SK-N-MC (cell line): Measurements from ENCODE around the gene SOX6.
"Not testable (repeated sequence)": the region's sequence is repeated elsewhere in the genome, so short reads cannot be mapped to it uniquely, and the experiment has no call there.

Source experiments
- DNase-seq: peaks from one replicate; pipeline ENCODE4 v3.0.0-alpha.2; 2011; ENCODE audit warnings: low read depth, low spot score
- H3K27ac ChIP-seq: fragments of 200-600 bp; sonication (generic); 2 replicates; pipeline ENCODE4 v1.5.1; 2016; ENCODE audit warnings: mixed run types
- H3K36me3 ChIP-seq: fragments of 200-600 bp; sonication (generic); 2 replicates; pipeline ENCODE4 v1.6.1; 2017; ENCODE audit warnings: antibody characterized with exemption, low read length, mixed read lengths; ENCODE audit not compliant: insufficient read depth
- H3K4me3 ChIP-seq: fragments of 200-600 bp; sonication (generic); 2 replicates; pipeline ENCODE4 v1.5.1; 2016
- H3K9ac ChIP-seq: fragments of 200-600 bp; sonication (generic); 2 replicates; pipeline ENCODE4 v1.8.0; 2017; ENCODE audit warnings: mixed run types, mixed read lengths; ENCODE audit not compliant: insufficient read length
- H3K9me3 ChIP-seq: fragments of 200-600 bp; sonication (generic); 2 replicates; pipeline ENCODE4 v1.6.1; 2017; ENCODE audit warnings: low read depth, mild to moderate bottlenecking, antibody characterized with exemption, low read length, moderate library complexity, mixed read lengths
- EZH2 ChIP-seq: fragments of 200-600 bp; sonication (generic); IDR thresholded peaks from one replicate; pipeline ENCODE4 v1.6.1; 2017; ENCODE audit warnings: antibody characterized with exemption
- FOXP2 ChIP-seq: optimal IDR thresholded peaks from 2 replicates; pipeline ENCODE3; 2011; ENCODE audit warnings: mild to moderate bottlenecking, moderate library complexity; ENCODE audit not compliant: insufficient read depth; ENCODE audit errors: extremely low read length, control extremely low read depth
- POLR2AphosphoS5 ChIP-seq: IDR thresholded peaks from 2 replicates; pipeline ENCODE4 v1.6.1; 2012; ENCODE audit warnings: mild to moderate bottlenecking, low read depth, low read length, borderline replicate concordance

The SOX6 gene

DNA sequence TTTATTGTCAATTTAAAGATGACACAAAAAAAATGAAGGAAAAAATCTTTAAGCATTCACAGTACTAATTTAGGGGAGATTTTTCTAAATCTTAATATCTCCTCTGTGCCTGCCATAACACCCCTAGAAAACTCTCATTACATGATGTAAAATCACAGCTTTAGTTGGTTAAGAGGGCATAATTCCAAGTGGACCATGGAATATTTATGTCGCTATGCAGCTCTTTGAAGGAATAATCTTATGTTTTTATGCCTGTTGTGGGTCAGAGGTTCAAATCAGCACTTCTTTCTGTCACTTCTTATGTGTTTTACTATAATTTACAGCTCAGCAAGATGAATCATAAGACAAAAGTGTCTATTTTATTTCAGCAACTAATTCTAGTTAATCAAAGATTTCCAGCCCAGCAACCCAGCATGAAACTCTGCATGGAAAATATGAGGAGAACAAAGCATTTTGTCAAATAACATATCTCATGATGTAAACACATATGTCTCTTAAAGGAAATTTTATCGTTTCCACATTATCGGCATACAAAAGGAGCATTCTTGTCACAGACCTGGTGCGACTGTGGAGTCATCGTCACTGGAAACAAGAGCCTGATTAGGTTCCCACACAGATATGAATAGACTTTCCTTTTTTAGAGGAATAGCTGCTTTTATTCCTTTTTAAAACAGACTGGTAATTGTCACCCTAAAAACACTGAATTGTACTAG lies 274.8 kb downstream of the SOX6 start:
- H3K36me3 ChIP-seq = peaks cover 31% of the 10 kb centered on the region
- peak overlapping the region; percentile 8 for H3K27ac ChIP-seq
- no peak overlapping the region for H3K4me3 ChIP-seq
- no peak for DNase-seq
- H3K9me3 ChIP-seq = no peaks in the 10 kb centered on the region
- TF ChIP-seq EZH2 (no peak), POLR2AphosphoS5 (no peak), FOXP2 (no peak)
- no peak overlapping the region for H3K9ac ChIP-seq

DNA sequence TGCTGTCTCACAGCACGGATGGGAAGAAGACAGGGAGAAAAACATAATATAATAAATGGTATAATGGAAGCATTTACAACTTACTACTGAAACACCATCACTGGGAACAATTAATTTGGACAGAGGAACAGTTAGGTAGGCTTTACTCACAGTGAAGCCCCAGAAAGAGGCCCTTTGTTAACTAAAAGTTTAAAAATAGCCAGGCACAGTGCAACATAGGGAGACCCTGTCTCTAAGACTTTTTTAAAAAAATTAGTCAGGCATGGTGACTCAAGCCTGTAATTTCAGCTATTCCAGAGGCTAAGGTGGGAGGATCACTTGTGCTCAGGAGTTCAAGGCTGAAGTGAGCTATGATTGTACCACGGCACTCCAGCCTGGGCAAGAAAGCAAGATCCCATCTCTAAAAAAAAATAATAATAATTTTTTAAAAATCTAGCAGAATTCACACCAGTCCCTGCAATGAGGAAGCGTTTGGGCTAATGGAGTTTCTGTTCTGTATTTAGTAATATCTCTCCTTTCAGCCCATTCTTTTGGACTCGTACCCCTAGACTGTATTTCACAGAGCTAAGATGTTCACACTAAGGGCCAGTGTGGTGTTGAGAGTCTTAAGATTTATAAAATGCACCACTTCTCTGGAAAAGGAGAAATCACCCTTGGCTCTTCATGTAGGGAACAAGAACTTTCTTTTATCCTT lies 275.5 kb downstream of the SOX6 start:
- H3K9me3 ChIP-seq = no peaks in the 10 kb centered on the region
- H3K27ac ChIP-seq = no peak overlapping the region
- DNase-seq = no peak
- no peak for TF ChIP-seq FOXP2
- TF ChIP-seq POLR2AphosphoS5 = no peak
- no peak for TF ChIP-seq EZH2
- peaks cover 36% of the 10 kb centered on the region for H3K36me3 ChIP-seq
- H3K9ac ChIP-seq = no peak overlapping the region
- no peak overlapping the region for H3K4me3 ChIP-seq

DNA sequence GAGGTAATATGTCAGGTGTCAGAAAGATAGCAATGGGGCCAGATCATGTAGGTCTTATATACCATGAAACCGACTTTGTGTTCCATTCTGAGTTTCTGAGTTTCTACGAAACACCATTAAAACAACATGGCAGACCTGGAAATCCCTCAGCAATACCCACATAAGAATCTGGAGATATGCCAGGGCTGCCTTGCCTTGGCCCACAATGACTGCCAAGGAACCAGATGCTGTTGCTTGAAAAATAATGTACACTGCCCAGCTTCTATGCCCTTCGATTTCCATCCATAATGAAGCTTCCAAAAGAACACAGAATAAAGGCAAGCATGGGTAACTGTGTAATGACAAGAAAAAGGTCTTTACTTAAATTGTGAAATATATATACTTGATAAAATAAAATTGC lies 277.4 kb downstream of the SOX6 start:
- Histone ChIP-seq H3K36me3 (peaks cover 47% of the 10 kb centered on the region), H3K9me3 (0 out of 2 replicates have a peak, but pooled peaks cover 3% of the 10 kb centered on the region), H3K4me3 (no peak overlapping the region), H3K9ac (no peak overlapping the region), H3K27ac (no peak overlapping the region)
- DNase-seq = no peak
- TF ChIP-seq FOXP2 = no peak
- no peak for TF ChIP-seq EZH2
- TF ChIP-seq POLR2AphosphoS5 = no peak

DNA sequence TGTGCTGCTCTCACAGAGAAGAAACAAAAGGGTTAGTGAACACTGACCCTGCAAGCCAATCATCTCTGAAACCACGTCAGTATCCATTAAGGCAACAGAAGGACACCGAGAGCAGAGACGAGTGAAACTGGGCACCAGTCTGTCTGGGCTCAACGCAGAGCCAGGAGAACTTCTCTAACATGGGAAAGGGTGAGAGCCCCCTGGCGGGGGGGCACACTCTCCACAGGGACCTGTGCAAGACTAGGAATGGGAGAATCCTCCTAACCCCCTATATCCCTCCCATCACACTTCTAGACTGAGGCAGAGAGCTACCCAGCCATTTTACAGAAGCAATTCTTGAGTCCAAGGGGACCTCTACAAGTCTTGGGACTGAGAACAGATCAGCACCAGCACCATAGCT lies 285.8 kb downstream of the SOX6 start:
- no peak overlapping the region for H3K4me3 ChIP-seq
- H3K9ac ChIP-seq = no peak overlapping the region
- H3K36me3 ChIP-seq = peaks cover 43% of the 10 kb centered on the region
- DNase-seq = no peak
- TF ChIP-seq POLR2AphosphoS5 = no peak
- no peak for TF ChIP-seq FOXP2
- no peak for TF ChIP-seq EZH2
- 0 out of 2 replicates have a peak, but pooled peaks cover 3% of the 10 kb centered on the region for H3K9me3 ChIP-seq
- no peak overlapping the region for H3K27ac ChIP-seq

DNA sequence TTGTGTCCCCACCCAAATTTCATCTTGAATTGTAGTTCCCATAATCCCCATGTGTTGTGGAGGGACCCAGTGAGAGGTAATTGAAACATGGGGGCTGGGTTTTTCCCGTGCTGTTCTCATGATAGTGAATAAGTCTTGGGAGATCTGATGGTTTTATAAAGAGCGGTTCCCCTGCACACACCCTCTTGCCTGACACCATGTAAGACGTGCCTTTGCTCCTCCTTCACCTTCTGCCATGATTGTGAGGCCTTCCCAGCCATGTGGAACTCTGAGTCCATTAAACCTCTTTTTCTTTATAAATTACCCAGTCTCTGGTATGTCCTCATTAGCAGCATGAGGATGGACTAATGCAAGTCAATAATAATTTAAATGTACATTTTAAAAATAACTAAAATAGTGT lies 289.1 kb downstream of the SOX6 start:
- not testable (repeated sequence) for H3K9ac ChIP-seq, H3K27ac ChIP-seq, DNase-seq, H3K9me3 ChIP-seq, H3K4me3 ChIP-seq
- H3K36me3 ChIP-seq = peaks cover 31% of the 10 kb centered on the region

DNA sequence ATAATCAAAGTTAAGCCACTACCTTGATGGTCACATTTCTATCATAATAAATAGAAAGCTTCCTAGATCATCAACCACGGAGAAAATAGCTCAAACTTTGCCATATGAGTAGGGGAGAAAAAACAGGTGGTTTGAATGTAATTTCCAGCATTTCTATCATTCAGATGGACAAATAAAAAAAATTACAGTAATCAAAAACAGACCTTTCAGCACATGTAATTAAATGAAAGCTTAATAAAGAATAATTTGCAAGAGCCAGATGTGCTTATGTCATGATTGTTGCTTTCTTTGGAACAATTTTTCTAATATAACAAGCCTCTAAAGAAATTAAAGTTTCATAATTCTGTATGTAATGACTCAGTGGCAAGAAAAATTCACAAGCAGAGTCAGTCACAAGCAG lies 297.0 kb downstream of the SOX6 start:
- Histone ChIP-seq H3K4me3 (no peak overlapping the region), H3K9ac (no peak overlapping the region), H3K27ac (no peak overlapping the region), H3K9me3 (no peaks in the 10 kb centered on the region; the same call in 1 of the 2 replicates), H3K36me3 (peaks cover 71% of the 10 kb centered on the region)
- no peak for DNase-seq
- TF ChIP-seq POLR2AphosphoS5 = no peak

DNA sequence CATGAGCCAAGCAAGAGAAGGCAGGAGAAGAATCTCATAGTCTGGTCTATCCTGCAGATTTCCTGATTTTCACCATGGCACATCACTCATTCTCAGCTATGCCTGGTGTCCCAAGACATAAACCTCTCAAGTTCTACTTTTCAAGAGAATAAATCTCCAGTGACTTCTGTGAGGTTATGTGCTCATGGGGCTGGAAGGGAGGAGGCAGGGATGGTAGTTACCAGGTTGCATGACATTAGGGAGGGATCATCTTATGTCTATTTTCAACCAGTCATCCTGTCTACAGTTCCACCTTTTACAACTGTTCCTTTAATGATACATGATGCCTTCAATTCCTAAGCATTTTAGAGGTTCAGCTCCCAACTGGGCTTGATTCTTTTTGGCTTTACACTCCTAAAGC lies 297.7 kb downstream of the SOX6 start:
- DNase-seq = no peak
- H3K9me3 ChIP-seq = no peaks in the 10 kb centered on the region; the same call in 1 of the 2 replicates
- no peak overlapping the region for H3K4me3 ChIP-seq
- H3K36me3 ChIP-seq = peaks cover 72% of the 10 kb centered on the region
- no peak overlapping the region for H3K9ac ChIP-seq
- no peak overlapping the region for H3K27ac ChIP-seq
- no peak for TF ChIP-seq POLR2AphosphoS5
- TF ChIP-seq FOXP2 = no peak
- no peak for TF ChIP-seq EZH2

DNA sequence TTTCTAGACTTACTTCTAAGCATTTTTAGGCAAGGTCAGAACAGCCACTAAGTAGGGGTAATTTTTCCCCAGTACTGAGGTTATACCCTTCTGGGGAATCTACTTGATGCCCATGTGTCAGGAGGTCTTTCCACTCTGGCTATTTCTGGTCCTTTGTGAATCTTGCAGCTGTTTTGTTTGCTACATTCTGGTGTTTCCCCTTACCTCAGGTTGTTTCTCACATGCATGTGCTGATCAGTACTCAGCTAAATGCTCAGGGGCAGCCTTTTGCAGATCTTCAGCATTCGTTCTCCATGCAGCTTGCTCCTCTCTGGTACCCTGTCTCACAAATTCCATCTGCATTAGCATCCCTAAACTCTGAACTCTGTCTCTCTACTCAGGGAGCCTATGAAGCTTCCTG lies 303.6 kb downstream of the SOX6 start:
- TF ChIP-seq FOXP2 (no peak), POLR2AphosphoS5 (no peak), EZH2 (no peak)
- no peak overlapping the region for H3K9ac ChIP-seq
- H3K27ac ChIP-seq = no peak overlapping the region
- no peaks in the 10 kb centered on the region for H3K9me3 ChIP-seq
- no peak for DNase-seq
- H3K36me3 ChIP-seq = peaks cover 89% of the 10 kb centered on the region
- H3K4me3 ChIP-seq = no peak overlapping the region

DNA sequence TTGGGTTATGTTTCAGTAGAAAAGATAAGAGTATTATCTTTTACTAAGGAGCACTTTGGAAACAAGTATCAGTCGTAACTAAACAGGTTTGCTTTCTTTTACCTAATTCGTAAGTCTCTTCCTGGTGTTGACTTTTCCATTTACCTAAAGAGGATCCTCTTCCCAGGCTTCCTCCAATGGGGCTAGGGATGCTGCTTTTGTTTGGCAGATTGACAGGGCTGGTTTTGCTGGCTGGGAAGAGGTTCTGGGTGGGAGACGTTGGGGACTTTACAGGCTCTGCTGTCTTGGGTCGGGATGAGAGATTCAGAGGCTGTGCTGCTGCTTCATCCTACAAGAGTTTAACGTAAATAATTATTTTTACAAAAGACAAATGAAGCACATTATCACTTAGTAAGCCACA lies 306.7 kb downstream of the SOX6 start:
- TF ChIP-seq EZH2 (no peak), POLR2AphosphoS5 (no peak), FOXP2 (no peak)
- DNase-seq = no peak
- H3K36me3 ChIP-seq = peaks cover 95% of the 10 kb centered on the region
- no peak overlapping the region for H3K27ac ChIP-seq
- H3K4me3 ChIP-seq = no peak overlapping the region
- no peaks in the 10 kb centered on the region for H3K9me3 ChIP-seq
- no peak overlapping the region for H3K9ac ChIP-seq
